Fibroblast of villous mesenchyme (primary cell): ENCODE data around the gene SLC22A31. TPM values are rescaled to one million over a fixed set of nuclear protein-coding genes. Genes with fewer than 3 reads are reported as not detected.
A peak's percentile ranks its signal among the peaks of the same experiment; 100 is the strongest.
"Not testable (repeated sequence)": the region's sequence is repeated elsewhere in the genome, so short reads cannot be mapped to it uniquely, and the experiment has no call there.

Source experiments
- DNase-seq: peaks from one replicate; pipeline ENCODE4 v3.0.0-alpha.2; 2010; ENCODE audit warnings: low read depth
- H3K4me3 ChIP-seq: 2 replicates; pipeline ENCODE4 v1.5.1; 2011; ENCODE audit warnings: low read depth, mild to moderate bottlenecking, low read length
- total RNA-seq: library from RNA; depleted of rRNA; stranded (reverse); fragments of >200 nt; gene quantifications from 2 replicates; pipeline ENCODE4 v1.2.3, GENCODE V29; 2012
- TF ChIP-seq, protein P1 (sequence below): IDR thresholded peaks from 2 replicates; pipeline ENCODE4 v1.5.1; 2012; ENCODE audit warnings: low read depth, mild to moderate bottlenecking, low read length; ENCODE audit not compliant: insufficient read depth

Gene SLC22A31
- under 0.01 TPM in 1 of 2 replicates, not detected in the other for total RNA-seq

DNA sequence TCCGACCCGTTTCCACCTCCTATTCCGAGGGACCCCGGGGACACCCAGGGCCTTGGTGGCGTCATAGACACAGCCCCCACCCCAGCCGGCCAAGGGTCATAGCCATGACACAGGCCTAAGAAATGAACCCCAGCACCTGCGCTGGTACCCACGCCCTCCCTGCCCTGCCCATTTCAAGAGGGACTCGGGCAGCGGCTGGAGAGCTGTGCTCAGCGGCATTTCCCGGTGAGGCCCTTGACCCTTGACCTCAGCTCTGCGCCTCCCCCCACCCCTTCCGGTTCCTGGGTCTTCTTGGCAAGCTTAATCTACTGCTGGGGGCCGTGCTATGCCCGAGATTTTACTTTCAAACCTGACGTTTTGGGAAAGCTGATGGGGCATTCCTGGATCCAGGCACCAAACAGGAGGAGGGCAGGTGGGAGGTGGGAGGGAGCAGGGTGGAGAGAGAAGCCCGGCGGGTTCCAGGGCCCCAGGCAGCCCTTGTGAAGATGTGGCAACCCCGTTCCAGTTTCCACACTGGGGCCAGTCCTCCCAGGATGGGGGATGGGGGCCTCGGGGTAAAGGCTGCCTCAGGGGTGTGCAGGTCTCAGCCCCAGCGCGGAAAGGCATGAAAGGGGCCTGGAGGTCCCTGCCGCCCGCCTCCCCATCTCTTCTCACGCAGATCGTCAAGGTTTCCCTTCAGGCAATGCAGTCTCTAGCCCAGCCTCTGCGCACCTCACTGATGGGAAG is at the start of gene SLC22A31:
TSS of gene SLC22A31 (minus strand) at position 414 of the 726 bp plus-strand sequence. CDS start at position 378, 36 bp downstream.
- TF ChIP-seq, protein P1, sequence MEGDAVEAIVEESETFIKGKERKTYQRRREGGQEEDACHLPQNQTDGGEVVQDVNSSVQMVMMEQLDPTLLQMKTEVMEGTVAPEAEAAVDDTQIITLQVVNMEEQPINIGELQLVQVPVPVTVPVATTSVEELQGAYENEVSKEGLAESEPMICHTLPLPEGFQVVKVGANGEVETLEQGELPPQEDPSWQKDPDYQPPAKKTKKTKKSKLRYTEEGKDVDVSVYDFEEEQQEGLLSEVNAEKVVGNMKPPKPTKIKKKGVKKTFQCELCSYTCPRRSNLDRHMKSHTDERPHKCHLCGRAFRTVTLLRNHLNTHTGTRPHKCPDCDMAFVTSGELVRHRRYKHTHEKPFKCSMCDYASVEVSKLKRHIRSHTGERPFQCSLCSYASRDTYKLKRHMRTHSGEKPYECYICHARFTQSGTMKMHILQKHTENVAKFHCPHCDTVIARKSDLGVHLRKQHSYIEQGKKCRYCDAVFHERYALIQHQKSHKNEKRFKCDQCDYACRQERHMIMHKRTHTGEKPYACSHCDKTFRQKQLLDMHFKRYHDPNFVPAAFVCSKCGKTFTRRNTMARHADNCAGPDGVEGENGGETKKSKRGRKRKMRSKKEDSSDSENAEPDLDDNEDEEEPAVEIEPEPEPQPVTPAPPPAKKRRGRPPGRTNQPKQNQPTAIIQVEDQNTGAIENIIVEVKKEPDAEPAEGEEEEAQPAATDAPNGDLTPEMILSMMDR = no peak
- H3K4me3 ChIP-seq = peak within 1 kb of the TSS; percentile 40
- DNase-seq = no peak

DNA sequence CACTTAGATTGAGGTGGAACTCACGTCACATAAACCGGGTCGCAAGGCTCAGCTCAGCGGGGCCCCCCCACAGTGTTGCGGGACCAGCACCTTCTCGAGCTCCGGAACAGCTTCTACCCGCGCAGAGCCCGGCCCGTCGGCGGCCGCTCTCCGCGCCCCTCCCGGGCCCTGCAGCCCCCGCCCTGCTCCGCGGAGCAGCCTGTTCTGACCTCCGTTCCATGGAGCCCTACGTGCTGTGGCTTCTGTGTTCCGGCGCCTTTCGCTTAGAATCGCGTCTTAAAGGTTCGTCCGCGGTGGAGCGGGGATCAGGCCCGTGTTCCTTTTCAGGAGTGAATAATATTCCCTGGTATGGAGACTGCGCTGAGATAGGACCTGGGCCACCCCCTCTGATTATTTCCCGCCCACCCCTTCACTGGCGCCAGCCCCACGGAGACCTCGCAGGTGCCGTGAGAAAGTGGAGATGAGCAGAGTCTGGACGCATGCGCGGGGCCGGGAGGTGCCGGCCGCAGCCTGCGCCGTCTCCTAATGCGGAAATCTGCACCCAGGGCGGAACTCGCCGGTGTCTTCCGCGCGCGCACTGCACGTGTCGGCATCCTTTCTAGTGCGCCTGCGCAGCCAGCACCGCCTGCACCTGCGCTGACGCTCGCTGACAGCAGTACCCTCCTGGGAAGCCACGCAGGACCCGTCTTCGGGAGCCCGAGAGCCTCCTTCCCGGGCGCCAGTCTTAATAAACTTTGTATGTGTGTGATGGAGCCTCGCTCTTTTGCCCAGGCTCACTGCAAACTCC is 48.1 kb upstream of the SLC22A31 start:
- DNase-seq = no peak
- TF ChIP-seq, protein P1 = no peak
- H3K4me3 ChIP-seq = peak overlapping the region; percentile 50

DNA sequence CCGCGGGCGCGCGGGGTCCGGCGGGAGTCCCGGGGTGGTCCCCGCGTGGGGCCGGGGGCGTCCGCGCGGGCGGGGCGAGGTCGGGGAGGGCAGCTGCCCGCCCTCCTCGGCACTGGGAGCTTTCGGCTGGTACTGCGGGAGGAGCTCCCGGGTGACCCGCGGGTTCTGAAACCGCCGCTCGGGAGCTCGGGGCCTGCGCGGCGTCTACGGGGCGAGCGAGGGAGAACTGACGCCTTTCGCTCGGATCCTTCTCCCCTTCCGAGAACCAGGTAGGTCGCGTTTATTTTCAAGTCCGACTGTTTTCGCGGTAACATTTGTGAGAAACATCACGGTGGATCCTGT is 47.4 kb upstream of the SLC22A31 start:
- H3K4me3 ChIP-seq = peak overlapping the region; percentile 50
- DNase-seq = not testable (repeated sequence)

- peak; percentile 88 for DNase-seq
- TF ChIP-seq, protein P1 = no peak
- H3K4me3 ChIP-seq = peak overlapping the region; percentile 53
Observed at GRCh38 chr16:89246903-89247733, 46.8 kb upstream of the SLC22A31 start.

- TF ChIP-seq, protein P1 = no peak
- DNase-seq = no peak
- H3K4me3 ChIP-seq = peak overlapping the region; percentile 53
Observed at GRCh38 chr16:89246383-89246902, 46.1 kb upstream of the SLC22A31 start.

- no peak for DNase-seq
- no peak overlapping the region for H3K4me3 ChIP-seq
- TF ChIP-seq, protein P1 = no peak
Observed at GRCh38 chr16:89244754-89245153, 44.4 kb upstream of the SLC22A31 start.

- DNase-seq, H3K4me3 ChIP-seq: not testable (repeated sequence)
Observed at GRCh38 chr16:89244264-89244663, 43.9 kb upstream of the SLC22A31 start.
